HepG2 (cell line): Measurements from ENCODE around the gene FGFR2. TPM values are rescaled to one million over a fixed set of nuclear protein-coding genes. Genes with fewer than 3 reads are reported as not detected.

ENCODE experiments used
- ATAC-seq: fragments of 200-7000 bp; cut with Tn5 transposase; 3 replicates; pipeline ENCODE4 v1.9.1; 2020; ENCODE audit warnings: mild to moderate bottlenecking, moderate library complexity
- BruUV-seq: library from RNA; stranded (reverse); fragments of 400-500 nt; replicated peaks from 2 replicates; lab custom pipeline; 2021; lab: Mats Ljungman, UMichigan
- CTCF ChIA-PET: fragments of 300-600 bp; formaldehyde crosslinking; extraction: SDS; loops from one replicate; lab custom pipeline; 2021; ENCODE audit warnings: low total read pairs, inconsistent platforms, low intra/inter-chr PET ratio; lab: Yijun Ruan, JAX
- POLR2A ChIA-PET: fragments of 350-600 bp; sonication (Branson Sonifier 250); formaldehyde crosslinking; loops from one replicate; lab custom pipeline; 2020; ENCODE audit warnings: antibody characterized with exemption, inconsistent platforms; lab: Yijun Ruan, JAX
- DNase-seq: peaks from one replicate; pipeline ENCODE4 v3.0.0-alpha.2; 2015; ENCODE audit warnings: low spot score
- FAIRE-seq: peaks from 3 replicates; lab custom pipeline; 2011; peaks lifted over from hg19 to GRCh38; lab: Jason Lieb, UNC
- H2AFZ ChIP-seq: one replicate; pipeline ENCODE4 v1.6.1; 2011; ENCODE audit warnings: low read length, inconsistent platforms
- H3K27ac ChIP-seq: fragments of 300-600 bp; 3 replicates; pipeline ENCODE4 v1.8.0; 2011; ENCODE audit warnings: mixed run types, mild to moderate bottlenecking, mixed read lengths, low read length, inconsistent platforms; ENCODE audit not compliant: insufficient read depth; ENCODE audit errors: extremely low read length
- H3K27me3 ChIP-seq, 2 experiments: fragments of 200-600 bp in 1 of 2; 2 replicates in 1 of 2; 3 replicates in 1 of 2; pipeline versions ENCODE4 v1.6.0 to v1.8.0; 2011; ENCODE audit warnings: low read length in 2 of 2, mild to moderate bottlenecking in 2 of 2, moderate library complexity in 2 of 2, inconsistent platforms in 1 of 2; ENCODE audit not compliant: insufficient read depth in 2 of 2, control insufficient read depth in 1 of 2
- H3K36me3 ChIP-seq, 2 experiments: fragments of 200-600 bp in 1 of 2; replicated peaks in 1 of 2; 2 replicates in 1 of 2; 3 replicates in 1 of 2; pipeline versions ENCODE4 v1.5.1 to v1.8.0; 2011; ENCODE audit warnings: low read length in 2 of 2, inconsistent platforms in 1 of 2; ENCODE audit not compliant: insufficient read depth in 2 of 2, control insufficient read depth in 1 of 2
- H3K4me1 ChIP-seq: 2 replicates; pipeline ENCODE4 v1.5.1; 2012; ENCODE audit warnings: low read length, inconsistent platforms; ENCODE audit not compliant: insufficient read depth
- H3K4me2 ChIP-seq: 2 replicates; pipeline ENCODE4 v1.6.0; 2011; ENCODE audit warnings: low read depth, low read length, inconsistent platforms
- H3K4me3 ChIP-seq, 3 experiments: fragments of 200-600 bp in 1 of 3; sonication (generic), shearing (Covaris generic) in 1 of 3; replicated peaks in 1 of 3; 2 replicates each; pipeline ENCODE4 v1.5.1; 2011 to 2016; ENCODE audit warnings: low read length in 3 of 3, inconsistent platforms in 2 of 3, low read depth in 2 of 3, mild to moderate bottlenecking in 2 of 3, control low read depth in 1 of 3, mixed read lengths in 1 of 3; ENCODE audit not compliant: insufficient read depth in 1 of 3
- H3K79me2 ChIP-seq: one replicate; pipeline ENCODE4 v1.6.1; 2011; ENCODE audit warnings: low read length, inconsistent platforms; ENCODE audit not compliant: insufficient read depth
- H3K9ac ChIP-seq: 2 replicates; pipeline ENCODE4 v1.6.0; 2011; ENCODE audit warnings: mild to moderate bottlenecking, low read depth, low read length, inconsistent platforms; ENCODE audit not compliant: insufficient read depth
- H3K9me3 ChIP-seq: 2 replicates; pipeline ENCODE4 v1.5.1; 2012; ENCODE audit warnings: mild to moderate bottlenecking, low read length
- H4K20me1 ChIP-seq: 2 replicates; pipeline ENCODE4 v1.6.0; 2011; ENCODE audit warnings: inconsistent platforms, mild to moderate bottlenecking, low read length, moderate library complexity; ENCODE audit not compliant: insufficient read depth
- CBX5 ChIP-seq: sonication (generic); formaldehyde crosslinking; IDR thresholded peaks from 2 replicates; pipeline ENCODE4 v1.4.0; 2020; ENCODE audit warnings: missing genetic modification reagents, borderline replicate concordance
- FOXJ3 ChIP-seq: sonication (generic); formaldehyde crosslinking; IDR thresholded peaks from 2 replicates; pipeline ENCODE4 v1.4.0; 2020; ENCODE audit warnings: missing genetic modification reagents, mild to moderate bottlenecking, borderline replicate concordance
- HNRNPK ChIP-seq: fragments of 200-400 bp; formaldehyde crosslinking; IDR thresholded peaks from 2 replicates; pipeline ENCODE4 v1.6.1; 2018; ENCODE audit warnings: low read length, low read depth, moderate library complexity, mild to moderate bottlenecking; ENCODE audit not compliant: poor library complexity, severe bottlenecking
- NR2C2 ChIP-seq: sonication (generic); formaldehyde crosslinking; IDR thresholded peaks from 2 replicates; pipeline ENCODE4 v1.4.0; 2020; ENCODE audit warnings: missing genetic modification reagents, mild to moderate bottlenecking, moderate library complexity, borderline replicate concordance
- POLR2G ChIP-seq: fragments of 200-400 bp; formaldehyde crosslinking; IDR thresholded peaks from 2 replicates; pipeline ENCODE4 v1.6.1; 2018; ENCODE audit warnings: mild to moderate bottlenecking, low read depth, low read length, moderate library complexity
- SP2 ChIP-seq: sonication (generic); formaldehyde crosslinking; IDR thresholded peaks from 2 replicates; pipeline ENCODE4 v1.5.1; 2020; ENCODE audit warnings: mild to moderate bottlenecking, missing genetic modification reagents
- TBX2 ChIP-seq: sonication (generic); formaldehyde crosslinking; IDR thresholded peaks from 2 replicates; pipeline ENCODE4 v1.5.0; 2020; ENCODE audit warnings: missing genetic modification reagents, mild to moderate bottlenecking, borderline replicate concordance
- YEATS4 ChIP-seq: sonication (generic); formaldehyde crosslinking; IDR thresholded peaks from 2 replicates; pipeline ENCODE4 v1.4.0; 2020; ENCODE audit warnings: missing genetic modification reagents, borderline replicate concordance
- ZBTB8A ChIP-seq: sonication (generic); formaldehyde crosslinking; IDR thresholded peaks from 2 replicates; pipeline ENCODE4 v1.4.0; 2020; ENCODE audit warnings: mild to moderate bottlenecking, low read depth, missing genetic modification reagents, borderline replicate concordance
- ZFX ChIP-seq: sonication (generic); formaldehyde crosslinking; IDR thresholded peaks from 2 replicates; pipeline ENCODE4 v1.4.0; 2020; ENCODE audit warnings: mild to moderate bottlenecking, low read depth, missing genetic modification reagents, moderate library complexity
- ZNF317 ChIP-seq: sonication (generic); formaldehyde crosslinking; IDR thresholded peaks from 2 replicates; pipeline ENCODE4 v1.5.0; 2020; ENCODE audit warnings: mild to moderate bottlenecking, missing genetic modification reagents
- ZNF460 ChIP-seq: sonication (generic); formaldehyde crosslinking; IDR thresholded peaks from 2 replicates; pipeline ENCODE4 v1.5.1; 2020; ENCODE audit warnings: missing genetic modification reagents, mild to moderate bottlenecking, borderline replicate concordance
- ZNF747 ChIP-seq: sonication (generic); formaldehyde crosslinking; IDR thresholded peaks from 2 replicates; pipeline ENCODE4 v1.8.1; 2023; ENCODE audit warnings: missing genetic modification reagents, mild to moderate bottlenecking, borderline replicate concordance
- WGBS: methylation state at CpG from one replicate; pipeline ENCODE4 v1.1.6; 2017; ENCODE audit warnings: low lambda C conversion rate; 5-methylcytosine and 5-hydroxymethylcytosine counted together
- in situ Hi-C: cut with HindIII; loops from 2 replicates; pipeline ENCODE4 v1.10.0; 2017; ENCODE audit warnings: low pct_unique_long_range_greater_than_20kb; ENCODE audit not compliant: extremely low pct_ligation_motif_present
- intact Hi-C: fragments of 100-400 bp; cut with micrococcal nuclease; formaldehyde crosslinking; loops from one replicate; pipeline ENCODE4 v1.10.0; 2022; ENCODE audit not compliant: unreplicated experiment
- polyA plus RNA-seq, 8 experiments: library from polyadenylated mRNA; depleted of rRNA in 3 of 8; stranded (reverse) in 7 of 8; unstranded in 1 of 8; fragments of >200 nt; fragmentation: Illumina TruSeq in 4 of 8; extraction: Trizol in 4 of 8; gene quantifications; 2 replicates each; pipeline versions ENCODE4 v1.2.1 to v1.2.3, GENCODE V29; 2011 to 2016; ENCODE audit warnings: low read depth in 4 of 8, missing spikeins in 1 of 8, mixed read lengths in 1 of 8; ENCODE audit not compliant: insufficient read depth in 1 of 8
- total RNA-seq, 5 experiments: library from RNA; depleted of rRNA; stranded (reverse); fragments of >200 nt; fragmentation: Illumina TruSeq; extraction: Trizol; gene quantifications; 2 replicates each; pipeline ENCODE4 v1.2.3, GENCODE V29; 2016; ENCODE audit warnings: low read depth in 1 of 5
- TF ChIP-seq, protein P1 (sequence below): sonication (generic); formaldehyde crosslinking; IDR thresholded peaks from 2 replicates; pipeline ENCODE4 v1.4.0; 2020; ENCODE audit warnings: missing genetic modification reagents, mild to moderate bottlenecking, borderline replicate concordance

Gene FGFR2
- total and polyA plus RNA-seq, 2 of the 13 experiments (the other 11 are each of a cell fraction or from before 2014, with no cell fraction given), result 1.6 to 2.6 TPM

DNA sequence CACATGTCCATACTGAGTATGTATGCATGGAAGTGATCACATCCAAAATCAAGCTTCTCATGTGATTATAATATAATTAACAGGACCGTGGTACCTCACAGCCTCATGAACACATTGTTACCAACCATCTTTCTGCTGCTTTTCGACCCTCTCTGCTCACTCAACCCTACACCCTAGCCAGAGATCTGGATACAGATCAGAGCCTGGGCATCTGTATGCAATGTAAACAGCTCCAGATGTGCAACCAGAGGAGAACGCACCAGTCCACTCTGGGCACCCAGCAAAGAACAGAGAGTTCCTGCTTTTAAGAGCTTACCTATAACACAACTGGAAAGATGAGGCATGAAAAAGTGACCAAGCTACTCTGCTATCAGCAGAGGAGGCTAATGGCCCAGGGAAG, 145.1 kb downstream of the FGFR2 start:
- ATAC-seq, result no peak
- H3K4me2 ChIP-seq, result no peak overlapping the region
- H2AFZ ChIP-seq, result no peak overlapping the region
- H3K9ac ChIP-seq, result no peak overlapping the region
- H4K20me1 ChIP-seq, result no peaks in the 10 kb centered on the region
- no peaks in the 10 kb centered on the region for H3K9me3 ChIP-seq
- intact Hi-C loops (no loop called here), in situ Hi-C loops (no loop called here)
- no peak for FAIRE-seq
- no peaks in the 10 kb centered on the region for H3K36me3 ChIP-seq
- H3K79me2 ChIP-seq, result no peaks in the 10 kb centered on the region
- no peak for DNase-seq
- H3K4me3 ChIP-seq, result no peak overlapping the region
- H3K4me1 ChIP-seq, result no peaks in the 10 kb centered on the region
- H3K27ac ChIP-seq, result no peak overlapping the region
- BruUV-seq, result no TSS peak
- TF ChIP-seq CBX5 (no peak), ZBTB8A (CRISPR knock-in tag) (no peak), ZFX (CRISPR knock-in tag) (no peak)
- 34% methylated on average over 3 of the region's 3 CpGs for WGBS
- POLR2A ChIA-PET, result no interaction called here
- CTCF ChIA-PET, result no interaction called here
- H3K27me3 ChIP-seq, result peaks cover 0 to under 1% of the 10 kb centered on the region in 2 experiments; a peak in 1 of 5 replicates

DNA sequence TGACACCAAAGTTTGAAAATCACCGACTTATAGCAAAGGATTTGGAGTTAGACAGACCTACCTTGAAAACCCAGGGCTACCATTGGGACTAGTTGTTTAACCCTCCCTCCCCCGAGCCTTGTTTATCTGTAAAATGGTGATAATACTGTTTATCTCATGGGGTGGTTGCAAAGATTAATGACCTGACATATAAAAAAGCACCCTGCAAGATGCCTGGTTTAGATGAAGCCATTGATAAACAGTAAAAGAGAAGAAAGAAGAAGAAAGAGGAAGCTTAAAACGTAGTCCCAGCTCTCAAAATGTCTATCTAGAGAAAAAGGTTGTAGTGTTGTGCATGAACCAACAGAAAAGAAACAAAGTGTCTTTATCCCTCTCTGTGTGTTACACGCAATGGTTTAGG, 145.7 kb downstream of the FGFR2 start:
- Histone ChIP-seq H4K20me1 (no peaks in the 10 kb centered on the region), H3K36me3 (no peaks in the 10 kb centered on the region), H3K27me3 (no peaks in the 10 kb centered on the region; a peak in 1 of 5 replicates), H3K9me3 (no peaks in the 10 kb centered on the region), H2AFZ (no peak overlapping the region), H3K79me2 (no peaks in the 10 kb centered on the region), H3K4me2 (no peak overlapping the region), H3K9ac (no peak overlapping the region), H3K4me3 (no peak overlapping the region), H3K27ac (no peak overlapping the region), H3K4me1 (no peaks in the 10 kb centered on the region)
- FAIRE-seq (no peak), ATAC-seq (no peak), DNase-seq (no peak)
- intact Hi-C loops, result no loop called here
- in situ Hi-C loops, result no loop called here
- no TSS peak for BruUV-seq
- ChIA-PET POLR2A (no interaction called here), CTCF (no interaction called here)
- WGBS, result 24% methylated on average over 4 of the region's 4 CpGs
- TF ChIP-seq HNRNPK (no peak), NR2C2 (no peak), TBX2 (CRISPR knock-in tag) (no peak), ZNF747 (CRISPR knock-in tag) (no peak), YEATS4 (CRISPR knock-in tag) (no peak), FOXJ3 (CRISPR knock-in tag) (no peak), ZNF317 (CRISPR knock-in tag) (no peak), ZNF460 (CRISPR knock-in tag) (no peak), SP2 (no peak), POLR2G (no peak)
- TF ChIP-seq, protein P1, sequence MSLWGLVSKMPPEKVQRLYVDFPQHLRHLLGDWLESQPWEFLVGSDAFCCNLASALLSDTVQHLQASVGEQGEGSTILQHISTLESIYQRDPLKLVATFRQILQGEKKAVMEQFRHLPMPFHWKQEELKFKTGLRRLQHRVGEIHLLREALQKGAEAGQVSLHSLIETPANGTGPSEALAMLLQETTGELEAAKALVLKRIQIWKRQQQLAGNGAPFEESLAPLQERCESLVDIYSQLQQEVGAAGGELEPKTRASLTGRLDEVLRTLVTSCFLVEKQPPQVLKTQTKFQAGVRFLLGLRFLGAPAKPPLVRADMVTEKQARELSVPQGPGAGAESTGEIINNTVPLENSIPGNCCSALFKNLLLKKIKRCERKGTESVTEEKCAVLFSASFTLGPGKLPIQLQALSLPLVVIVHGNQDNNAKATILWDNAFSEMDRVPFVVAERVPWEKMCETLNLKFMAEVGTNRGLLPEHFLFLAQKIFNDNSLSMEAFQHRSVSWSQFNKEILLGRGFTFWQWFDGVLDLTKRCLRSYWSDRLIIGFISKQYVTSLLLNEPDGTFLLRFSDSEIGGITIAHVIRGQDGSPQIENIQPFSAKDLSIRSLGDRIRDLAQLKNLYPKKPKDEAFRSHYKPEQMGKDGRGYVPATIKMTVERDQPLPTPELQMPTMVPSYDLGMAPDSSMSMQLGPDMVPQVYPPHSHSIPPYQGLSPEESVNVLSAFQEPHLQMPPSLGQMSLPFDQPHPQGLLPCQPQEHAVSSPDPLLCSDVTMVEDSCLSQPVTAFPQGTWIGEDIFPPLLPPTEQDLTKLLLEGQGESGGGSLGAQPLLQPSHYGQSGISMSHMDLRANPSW (CRISPR knock-in tag), result no peak
